Fibroblast of lung (primary cell): ENCODE measurements around the gene STARD10.
A peak's percentile ranks its signal among the peaks of the same experiment; 100 is the strongest.

Source experiments
- CTCF ChIP-seq, 2 donors: IDR thresholded peaks in 1 of 2; conservative IDR thresholded peaks in 1 of 2; 1 replicate in 1 of 2; 2 replicates in 1 of 2; pipeline ENCODE4 v1.5.1; 2011 to 2012; ENCODE audit warnings: low read length in 2 of 2, control low read depth in 1 of 2, inconsistent platforms in 1 of 2, low read depth in 1 of 2, mild to moderate bottlenecking in 1 of 2
- EZH2 ChIP-seq: IDR thresholded peaks from 2 replicates; pipeline ENCODE4 v1.5.1; 2012; ENCODE audit warnings: low read length, control low read depth, mild to moderate bottlenecking; ENCODE audit errors: missing control alignments

GRCh38 chr11:72753341-72754148 lies 40.3 kb downstream of the STARD10 start:
- TF ChIP-seq EZH2: no peak
- peak; percentile 10 to 19 for TF ChIP-seq CTCF (conservative IDR thresholded peaks at IDR 0.05 in 1 of 2, IDR thresholded peaks at IDR 0.05 in 1 of 2; ENCODE audit: low read depth in 1 of 2, low read length in 2 of 2)
